GM10248 (cell line): ENCODE measurements around the gene LGALS3.
A peak's percentile ranks its signal among the peaks of the same experiment; 100 is the strongest.

Experiments
- CTCF ChIA-PET: fragments of 300-600 bp; sonication (Branson Sonifier 250); formaldehyde crosslinking; extraction: SDS; loops from one replicate; lab custom pipeline; 2021; ENCODE audit warnings: antibody characterized with exemption; lab: Yijun Ruan, JAX
- POLR2A ChIA-PET: fragments of 350-650 bp; sonication (Branson Sonifier 250); formaldehyde crosslinking; extraction: SDS; loops from one replicate; lab custom pipeline; 2020; ENCODE audit warnings: antibody characterized with exemption; lab: Yijun Ruan, JAX
- DNase-seq: peaks from one replicate; pipeline ENCODE4 v3.0.0; 2012; ENCODE audit errors: extremely low spot score
- CTCF ChIP-seq: IDR thresholded peaks from 2 replicates; pipeline ENCODE4 v1.5.1; 2012; ENCODE audit warnings: mild to moderate bottlenecking, low read depth; ENCODE audit errors: extremely low read depth, missing control alignments, control extremely low read depth

The LGALS3 gene

GRCh38 chr14:55092341-55092740 lies 36.7 kb upstream of the LGALS3 start:
- POLR2A ChIA-PET = no interaction called here
- CTCF ChIA-PET = interaction anchor here (1.2 to 6.2 kb wide), 9 partner anchors 11 to 68 kb away, joined by 3 to 30 read pairs (median 7); partner anchors contain the start of gene MAPK1IP1L
- no peak for DNase-seq
- no peak for TF ChIP-seq CTCF

- POLR2A ChIA-PET = no interaction called here
- CTCF ChIA-PET = interaction anchor here (1.2 to 6.2 kb wide), 8 partner anchors 9 to 65 kb away, joined by 3 to 30 read pairs (median 5); no protein-coding TSS in a partner anchor
These were observed 34.5 kb upstream of the LGALS3 start for GRCh38 chr14:55094292-55095157.

GRCh38 chr14:55097881-55098560 lies 31.0 kb upstream of the LGALS3 start:
- TF ChIP-seq CTCF = no peak
- POLR2A ChIA-PET = no interaction called here
- CTCF ChIA-PET = interaction anchor here (0.9 to 1.9 kb wide), 14 partner anchors 8 to 348 kb away, joined by 3 to 11 read pairs (median 3); partner anchors contain the start of genes MAPK1IP1L, SOCS4 and WDHD1
- DNase-seq = peak; percentile 82

More at GRCh38 chr14:55094292-55095157, 34.5 kb upstream of the LGALS3 start:
- no peak for TF ChIP-seq CTCF
- no peak for DNase-seq

GRCh38 chr14:55098561-55098898 lies 30.5 kb upstream of the LGALS3 start:
- ChIA-PET CTCF (interaction anchor here (0.9 to 1.9 kb wide), 10 partner anchors 9 to 287 kb away, joined by 3 to 11 read pairs (median 4); partner anchors contain the start of genes MAPK1IP1L, SOCS4 and WDHD1), POLR2A (no interaction called here)
- no peak for DNase-seq
- TF ChIP-seq CTCF = no peak

- ChIA-PET POLR2A (interaction anchor here (0.7 kb wide), 2 partner anchors 23 to 491 kb away, joined by 4 to 6 read pairs; no protein-coding TSS in a partner anchor), CTCF (interaction anchor here (0.8 to 1.4 kb wide), 7 partner anchors 9 to 61 kb away, joined by 3 to 11 read pairs (median 4); no protein-coding TSS in a partner anchor)
- TF ChIP-seq CTCF = no peak
- DNase-seq = no peak
These were observed 29.3 kb upstream of the LGALS3 start for GRCh38 chr14:55099756-55100155.

- POLR2A ChIA-PET = no interaction called here
- CTCF ChIA-PET = interaction anchor here (1.1 to 3.2 kb wide), 2 partner anchors 9 to 36 kb away, joined by 3 to 30 read pairs; no protein-coding TSS in a partner anchor
- TF ChIP-seq CTCF = no peak
- DNase-seq = no peak
These were observed 27.4 kb upstream of the LGALS3 start for GRCh38 chr14:55101698-55102097.
